ENCODE data around the gene KHNYN.
"Not testable (repeated sequence)": the region's sequence is repeated elsewhere in the genome, so short reads cannot be mapped to it uniquely, and the experiment has no call there.

The KHNYN gene

GRCh38 chr14:24437736-24438067, 7.9 kb downstream of the KHNYN start:
- no peak for DNase-seq (ENCODE audit: low read depth)

DNA sequence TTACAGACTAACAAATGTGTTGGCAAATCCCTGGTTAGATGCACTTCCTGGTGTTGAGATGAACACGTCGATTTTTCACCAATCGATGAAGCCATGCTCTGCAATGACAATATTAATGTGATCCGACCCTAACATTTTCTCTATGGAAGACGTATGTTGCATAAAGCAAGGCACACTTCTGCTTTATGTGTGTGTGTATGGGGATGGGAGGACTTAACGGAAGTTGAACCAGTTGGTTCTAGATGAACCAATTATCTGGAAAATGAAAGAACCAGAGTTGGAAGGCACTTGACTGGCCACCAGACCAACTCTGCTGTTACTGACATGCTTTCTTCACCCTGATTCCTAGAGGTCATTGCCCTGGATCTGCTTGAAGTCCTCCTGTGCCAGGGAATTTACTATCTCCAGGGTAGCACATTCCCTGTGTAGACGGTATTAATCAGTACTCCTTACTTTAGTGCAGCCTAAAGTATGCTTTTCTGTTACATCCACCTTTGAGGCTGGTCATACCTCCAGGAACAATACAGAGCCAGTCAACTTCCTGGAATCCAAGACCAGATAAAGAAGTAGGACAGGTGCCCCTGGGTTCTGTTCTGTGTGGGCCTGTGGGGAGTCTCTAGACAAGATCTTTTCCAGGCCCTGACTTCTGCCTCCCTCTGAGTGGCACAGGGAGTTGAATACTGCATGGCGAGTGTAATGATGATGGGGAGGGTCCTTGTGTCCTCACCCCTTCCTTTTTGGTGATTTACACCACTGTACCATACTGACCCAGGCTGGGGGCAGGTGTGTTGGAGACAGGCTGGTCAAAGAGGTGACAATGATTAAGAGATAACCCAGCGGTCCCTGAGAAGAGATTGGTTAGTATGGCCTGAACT, 8.7 kb downstream of the KHNYN start:
- no peak for DNase-seq (ENCODE audit: low read depth)

DNA sequence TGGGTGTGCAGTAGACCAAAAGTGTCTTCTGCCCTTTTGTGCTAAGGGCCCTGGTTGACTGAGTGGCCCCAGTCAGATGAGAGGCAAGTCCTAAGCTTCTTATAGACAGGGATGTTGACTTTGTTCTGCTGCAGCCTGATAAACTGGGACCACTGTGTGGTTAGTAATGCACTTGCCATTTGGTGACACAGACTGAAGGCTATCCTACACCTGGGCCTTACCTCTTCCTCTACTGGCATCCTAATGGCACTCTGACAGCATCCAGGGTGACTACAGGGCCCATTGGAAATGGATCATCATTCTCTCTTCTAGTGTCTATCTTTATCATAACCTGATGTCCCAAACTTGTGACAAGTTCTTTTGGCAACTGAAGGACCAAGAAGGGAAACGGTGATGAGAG, 9.5 kb downstream of the KHNYN start:
- no peak for DNase-seq (ENCODE audit: low read depth)

DNA sequence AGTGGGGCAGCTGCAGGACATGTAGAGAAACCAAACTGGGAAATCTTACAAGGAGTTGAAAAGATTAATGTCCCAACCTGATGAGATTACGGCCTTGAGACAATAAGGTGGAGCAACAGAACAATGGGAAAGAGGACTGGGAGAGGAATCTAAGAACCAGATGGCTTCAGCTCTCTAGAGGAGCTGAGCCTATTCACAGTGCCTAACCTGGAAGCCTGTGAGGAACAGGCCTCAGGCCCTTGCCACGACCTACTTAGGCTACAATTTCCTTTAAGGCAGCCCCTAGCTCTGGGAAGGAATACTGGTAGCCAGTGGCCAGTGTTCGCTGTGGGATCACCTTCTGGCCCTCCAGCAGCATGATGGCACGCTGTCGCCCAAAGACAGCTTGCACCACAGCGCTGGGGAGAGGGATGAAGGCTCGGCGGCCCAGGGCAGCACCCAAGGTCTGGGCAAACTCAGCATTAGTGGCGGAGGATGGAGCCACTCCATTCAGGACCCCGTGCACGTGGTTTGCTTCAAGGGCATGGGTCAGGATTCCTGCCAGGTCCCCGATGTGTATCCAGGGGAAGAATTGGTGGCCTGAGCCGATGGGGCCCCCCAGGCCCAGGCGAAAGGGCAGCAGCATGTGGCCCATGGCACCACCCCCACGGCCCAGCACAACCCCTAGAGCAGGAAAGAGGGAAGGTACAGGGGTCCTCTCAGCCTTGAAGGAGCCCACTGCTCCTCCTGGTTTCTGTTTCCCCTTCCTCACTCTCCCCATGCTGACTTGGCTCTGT, 10.3 kb downstream of the KHNYN start:
- DNase-seq (ENCODE audit: low read depth) = no peak

DNA sequence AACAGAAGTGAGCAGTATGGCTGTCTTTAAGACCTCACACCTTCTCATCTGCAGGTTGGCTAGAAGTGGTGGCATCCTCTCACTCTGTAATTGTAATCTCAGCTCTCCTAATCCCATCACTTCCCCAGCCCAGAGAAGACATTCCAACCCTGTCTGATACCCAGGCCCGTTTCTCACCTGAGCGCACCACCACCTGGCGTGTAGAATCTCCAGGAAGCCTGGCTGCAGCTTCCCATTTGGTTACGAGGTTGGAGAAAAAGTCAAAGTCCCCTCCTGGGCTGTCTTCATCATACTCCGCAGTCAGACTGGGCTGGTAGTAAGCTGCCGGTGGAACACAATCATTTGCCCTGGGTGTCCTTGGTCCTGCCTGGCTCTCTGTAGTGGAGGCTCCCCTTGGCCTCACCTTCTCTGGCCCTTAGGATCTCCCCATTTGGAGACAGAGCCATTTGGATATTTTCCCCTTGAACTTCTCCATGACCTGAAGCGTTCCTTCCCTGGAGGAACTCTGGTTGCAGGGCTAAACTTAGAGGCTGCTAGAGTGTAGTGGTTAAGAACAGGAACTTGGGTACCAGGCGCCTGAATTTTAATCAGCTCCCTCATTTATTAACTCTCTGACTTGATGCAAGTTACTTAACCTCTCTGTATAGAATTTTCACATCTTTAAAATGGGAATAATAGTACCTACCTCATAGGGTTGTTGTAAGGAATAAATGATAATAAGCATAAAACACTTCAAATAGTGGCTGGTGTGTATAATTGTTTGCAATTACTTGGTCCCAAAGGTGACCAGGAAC, 11.0 kb downstream of the KHNYN start:
- DNase-seq (ENCODE audit: low read depth) = no peak

DNA sequence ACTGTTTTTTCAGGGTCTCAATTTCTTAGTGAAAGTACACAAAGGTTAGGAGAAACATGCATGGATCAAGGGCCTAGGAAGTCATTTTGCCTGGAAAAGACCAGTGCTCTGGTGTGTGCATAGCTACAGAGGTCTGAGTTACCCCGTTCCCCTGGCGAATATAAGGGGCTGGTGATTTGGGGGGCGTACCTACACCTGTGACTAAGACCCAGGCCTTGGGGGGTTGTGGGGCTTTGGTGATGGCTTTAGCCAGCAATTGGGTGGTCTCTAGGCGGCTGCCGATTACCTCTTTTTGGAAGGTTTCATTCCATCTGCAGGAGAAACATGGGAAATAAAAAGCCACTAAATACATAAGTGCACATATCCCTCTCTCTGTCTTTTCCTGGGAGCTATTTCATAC, 11.7 kb downstream of the KHNYN start:
- DNase-seq (ENCODE audit: low read depth) = no peak

GRCh38 chr14:24441904-24442239, 12.1 kb downstream of the KHNYN start:
- DNase-seq (ENCODE audit: low read depth) = no peak

- peak; percentile 96 for DNase-seq (ENCODE audit: low read depth)
Measured at GRCh38 chr14:24442240-24443052, 12.7 kb downstream of the KHNYN start, which contains the start of gene SDR39U1. SDR39U1 (minus strand) TSS chr14:24442776; CDS start chr14:24442769, 7 bp downstream.

GRCh38 chr14:24443053-24443665, 13.4 kb downstream of the KHNYN start:
- no peak for DNase-seq (ENCODE audit: low read depth)

DNA sequence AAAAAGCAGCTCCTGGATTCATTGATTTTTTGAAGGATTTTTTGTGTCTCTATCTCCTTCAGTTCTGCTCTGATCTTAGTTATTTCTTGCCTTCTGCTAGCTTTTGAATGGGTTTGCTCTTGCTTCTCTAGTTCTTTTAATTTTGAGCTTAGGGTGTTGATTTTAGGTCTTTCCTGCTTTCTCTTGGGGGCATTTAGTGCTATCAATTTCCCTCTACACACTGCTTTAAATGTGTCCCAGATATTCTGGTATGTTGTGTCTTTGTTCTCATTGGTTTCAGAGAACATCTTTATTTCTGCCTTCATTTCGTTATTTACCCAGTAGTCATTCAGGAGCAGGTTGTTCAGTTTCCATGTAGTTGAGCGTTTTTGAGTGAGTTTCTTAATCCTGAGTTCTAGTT, 21.1 kb downstream of the KHNYN start:
- not testable (repeated sequence) for DNase-seq (ENCODE audit: low read depth)

- no peak for DNase-seq (ENCODE audit: low read depth)
Measured at GRCh38 chr14:24456980-24457379, 27.2 kb downstream of the KHNYN start.

DNA sequence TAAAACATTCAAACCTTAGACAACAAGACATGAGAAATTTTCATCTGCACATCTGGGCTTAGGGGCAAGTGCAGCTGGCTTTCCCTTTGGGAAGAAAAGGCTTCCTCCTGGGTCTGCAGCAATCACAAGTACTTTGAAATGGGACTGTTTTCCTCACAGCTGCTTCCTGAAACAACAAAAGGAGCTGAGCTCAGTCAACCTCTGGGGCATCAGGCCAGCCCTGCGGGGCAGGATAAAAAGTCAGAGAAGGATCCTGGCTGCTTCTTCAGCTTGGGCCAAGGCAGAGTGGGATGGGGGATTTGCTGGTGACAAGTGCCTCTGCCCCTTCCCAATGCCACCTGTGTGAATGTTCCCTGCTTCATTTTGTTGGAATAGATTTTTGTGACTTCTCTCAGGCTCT, 29.0 kb downstream of the KHNYN start:
- DNase-seq (ENCODE audit: low read depth) = no peak

- DNase-seq (ENCODE audit: low read depth) = no peak
Measured at GRCh38 chr14:24459331-24459730, 29.6 kb downstream of the KHNYN start.

GRCh38 chr14:24461336-24461735, 31.6 kb downstream of the KHNYN start:
- no peak for DNase-seq (ENCODE audit: low read depth)

GRCh38 chr14:24463017-24463883, 33.5 kb downstream of the KHNYN start:
- DNase-seq (ENCODE audit: low read depth) = no peak

- DNase-seq (ENCODE audit: low read depth) = no peak
Measured at GRCh38 chr14:24463884-24464785, 34.4 kb downstream of the KHNYN start.

GRCh38 chr14:24465368-24465767, 35.6 kb downstream of the KHNYN start:
- DNase-seq (ENCODE audit: low read depth) = no peak

- DNase-seq (ENCODE audit: low read depth) = no peak
Measured at GRCh38 chr14:24465805-24466204, 36.1 kb downstream of the KHNYN start.

GRCh38 chr14:24470450-24470849, 40.7 kb downstream of the KHNYN start:
- DNase-seq (ENCODE audit: low read depth) = not testable (repeated sequence)
